ENCODE data around the gene TMEM250. TPM values are rescaled to one million over a fixed set of nuclear protein-coding genes. Genes with fewer than 3 reads are reported as not detected.
"Not testable (repeated sequence)": the region's sequence is repeated elsewhere in the genome, so short reads cannot be mapped to it uniquely, and the experiment has no call there.

The TMEM250 gene
- total RNA-seq, 2 donors from 2014 or later = 13.3 to 26.2 TPM

DNA sequence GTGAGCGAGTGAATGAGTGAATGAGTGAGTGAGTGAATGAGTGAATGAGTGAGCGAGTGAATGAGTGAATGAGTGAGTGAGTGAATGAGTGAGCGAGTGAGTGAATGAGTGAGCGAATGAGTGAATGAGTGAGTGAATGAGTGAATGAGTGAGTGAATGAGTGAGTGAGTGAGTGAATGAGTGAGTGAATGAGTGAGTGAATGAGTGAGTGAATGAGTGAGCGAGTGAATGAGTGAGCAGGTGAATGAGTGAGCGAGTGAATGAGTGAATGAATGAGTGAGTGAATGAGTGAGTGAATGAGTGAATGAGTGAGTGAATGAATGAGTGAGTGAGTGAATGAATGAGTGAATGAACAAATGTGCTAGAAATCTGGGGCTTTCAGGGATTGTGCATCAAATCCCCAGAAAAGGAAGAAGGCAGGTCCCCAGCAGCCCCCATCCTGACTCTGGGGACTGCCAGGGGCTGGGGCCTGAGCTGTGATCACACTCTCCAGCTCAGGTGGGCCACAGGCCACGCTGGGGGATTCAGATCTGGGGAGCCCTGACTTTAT, 32.1 kb upstream of the TMEM250 start:
- not testable (repeated sequence) for H3K36me3 Mint-ChIP-seq; DNase-seq (ENCODE audit: low spot score in 2 of 2); ATAC-seq; H3K9me3 Mint-ChIP-seq; H3K27ac Mint-ChIP-seq

DNA sequence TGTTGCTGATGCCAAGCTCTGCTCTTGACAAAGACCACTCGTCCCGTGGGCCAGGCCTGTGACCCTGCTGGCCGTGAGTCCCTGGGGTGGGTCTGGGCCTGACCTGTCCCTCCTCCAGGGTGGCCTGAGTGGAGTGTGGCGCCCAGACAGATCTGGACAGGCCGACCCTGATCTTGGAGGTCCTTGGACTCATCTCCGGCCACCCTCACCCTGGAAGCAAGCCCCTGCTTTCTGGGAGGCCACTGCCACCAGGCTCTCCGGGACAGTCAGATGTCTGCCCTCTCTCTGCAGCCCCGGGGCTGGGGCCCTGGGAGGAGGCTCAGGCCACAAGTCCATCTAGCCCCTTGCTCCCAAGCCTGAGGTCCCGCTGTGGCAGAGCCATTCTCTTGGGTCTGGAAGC, 31.2 kb upstream of the TMEM250 start:
- ATAC-seq (no peak), DNase-seq (ENCODE audit: low spot score in 2 of 2) (no peak)
- Mint-ChIP-seq H3K9me3 (no peaks in the 10 kb centered on the region), H3K36me3 (no peaks in the 10 kb centered on the region), H3K27ac (no peak overlapping the region)

DNA sequence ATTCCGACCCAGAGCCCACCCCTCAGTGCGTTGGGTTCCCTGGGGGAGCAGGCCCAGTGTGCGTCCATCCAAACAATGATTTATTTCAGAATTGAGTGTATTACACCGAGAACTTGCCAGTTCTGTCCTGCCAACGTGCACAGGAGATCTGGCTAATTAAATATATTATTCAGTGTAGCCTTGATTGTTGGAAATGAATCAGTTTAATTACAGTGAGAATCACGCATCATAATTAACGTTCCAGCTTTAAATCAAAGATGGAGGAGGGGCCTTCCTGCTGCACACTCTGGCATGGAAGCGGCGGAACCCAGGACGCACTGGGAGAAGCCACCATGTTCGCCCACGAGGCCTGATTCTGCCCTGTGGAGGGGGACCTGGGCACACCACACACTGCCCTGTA, 30.7 kb upstream of the TMEM250 start:
- H3K27ac Mint-ChIP-seq = no peak overlapping the region
- H3K36me3 Mint-ChIP-seq = no peaks in the 10 kb centered on the region
- no peaks in the 10 kb centered on the region for H3K9me3 Mint-ChIP-seq
- no peak for DNase-seq (ENCODE audit: low spot score in 2 of 2)
- ATAC-seq = no peak

DNA sequence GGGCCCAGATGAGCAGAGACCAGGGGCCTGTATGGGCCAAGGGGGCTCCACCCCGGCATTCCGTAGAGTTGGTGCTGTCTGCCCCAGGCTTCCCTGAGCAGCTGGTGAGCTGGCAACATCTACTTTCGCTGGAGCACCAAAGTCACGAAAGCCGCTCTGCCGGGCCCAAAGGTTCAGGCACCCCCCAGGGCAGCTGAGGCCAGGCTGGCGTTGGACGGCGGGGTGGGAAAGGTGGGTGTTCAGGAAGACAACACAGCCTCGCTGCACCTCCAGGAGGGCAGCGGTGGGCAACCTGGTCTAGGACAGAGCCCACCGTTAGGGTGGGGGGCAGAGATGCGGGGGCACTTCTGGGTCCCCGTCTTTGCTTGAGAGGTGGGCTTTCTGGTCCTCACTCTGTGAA, 30.1 kb upstream of the TMEM250 start:
- no peaks in the 10 kb centered on the region for H3K36me3 Mint-ChIP-seq
- ATAC-seq (no peak), DNase-seq (ENCODE audit: low spot score in 2 of 2) (no peak)
- no peaks in the 10 kb centered on the region for H3K9me3 Mint-ChIP-seq
- H3K27ac Mint-ChIP-seq = no peak overlapping the region

DNA sequence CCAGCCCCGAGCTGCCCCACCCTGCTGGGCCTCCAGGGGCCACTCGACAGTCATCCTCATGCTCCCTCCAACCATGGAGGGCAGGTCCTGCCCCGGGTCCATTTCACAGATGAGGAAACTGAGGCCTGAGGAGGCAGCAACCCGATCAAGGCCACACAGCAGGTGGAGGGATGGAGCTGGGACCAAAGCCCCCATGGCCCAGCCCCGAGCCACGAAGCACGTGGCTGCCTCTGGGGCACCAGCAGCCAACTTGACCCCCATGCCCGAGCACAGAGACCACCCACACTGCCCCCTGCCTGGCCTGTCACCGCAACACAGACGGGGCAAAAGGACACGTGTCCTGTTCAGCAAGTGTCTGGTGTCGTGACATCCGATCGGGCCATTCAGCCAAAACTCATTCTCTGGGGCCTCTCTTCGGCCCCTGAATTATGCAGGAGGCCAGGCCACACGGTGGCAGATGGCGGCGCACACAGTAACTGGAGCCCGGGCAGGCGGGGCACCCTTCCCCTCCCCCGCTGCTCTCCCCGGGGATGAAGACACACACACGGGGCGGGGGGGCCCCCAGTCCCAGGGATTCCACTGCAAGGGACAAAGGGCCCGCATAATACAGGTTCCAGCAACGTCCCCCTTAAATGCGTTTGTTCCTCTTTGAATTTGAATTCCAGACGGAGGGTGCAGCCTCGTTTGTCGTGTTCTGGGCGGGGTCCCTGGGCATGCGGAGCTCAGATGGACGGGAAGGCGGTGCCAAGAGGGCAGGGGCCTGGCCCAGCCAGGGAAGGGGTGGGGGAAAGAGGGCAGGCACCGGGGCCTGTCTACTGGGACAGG, 29.4 kb upstream of the TMEM250 start:
- ATAC-seq (no peak), DNase-seq (ENCODE audit: low spot score in 2 of 2) (no peak)
- Mint-ChIP-seq H3K36me3 (no peaks in the 10 kb centered on the region), H3K9me3 (no peaks in the 10 kb centered on the region), H3K27ac (no peak overlapping the region)

DNA sequence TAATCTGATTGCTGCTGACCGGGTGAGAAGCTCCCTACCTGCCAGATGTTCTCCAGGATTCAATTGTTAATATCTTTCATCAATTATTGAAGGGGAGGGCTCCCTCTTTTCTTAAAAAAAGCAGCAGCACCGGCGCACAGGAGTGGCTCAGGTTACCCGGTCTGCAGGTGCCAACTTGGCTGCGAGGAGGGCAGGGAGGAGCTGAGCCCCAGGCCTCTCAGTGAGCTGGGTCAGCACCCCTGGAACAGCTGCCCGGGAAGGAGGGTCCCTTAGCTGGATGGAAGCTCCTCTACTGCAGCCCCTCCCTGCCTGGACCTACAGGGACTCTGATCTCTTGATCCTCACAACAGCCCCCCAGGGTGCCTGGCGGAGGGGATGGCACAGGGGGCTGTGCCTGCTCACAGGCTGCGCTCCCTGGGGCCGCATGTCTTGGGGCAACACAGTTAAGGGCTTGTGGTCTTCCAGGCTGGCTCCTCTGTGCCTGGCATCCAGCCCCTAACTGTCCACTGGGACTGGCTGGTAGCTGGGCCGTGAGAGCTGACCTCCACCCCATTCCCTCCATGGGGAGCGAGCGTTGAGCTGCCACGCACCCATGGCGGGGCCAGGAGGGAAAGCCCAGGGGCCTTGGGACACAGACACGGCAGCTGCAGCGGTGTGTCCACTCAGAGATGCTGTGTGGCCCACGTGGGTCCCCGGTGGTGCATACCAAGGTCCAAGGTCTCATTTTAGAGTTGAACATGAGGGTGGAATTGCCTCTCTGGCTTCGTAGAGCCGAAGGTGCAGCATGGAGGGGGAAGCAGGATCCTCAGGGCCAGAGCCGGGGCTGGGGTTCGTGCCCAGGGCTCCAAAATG, 28.6 kb upstream of the TMEM250 start:
- Mint-ChIP-seq H3K27ac (no peak overlapping the region), H3K9me3 (no peaks in the 10 kb centered on the region), H3K36me3 (no peaks in the 10 kb centered on the region)
- no peak for ATAC-seq
- DNase-seq (ENCODE audit: low spot score in 2 of 2) = no peak

DNA sequence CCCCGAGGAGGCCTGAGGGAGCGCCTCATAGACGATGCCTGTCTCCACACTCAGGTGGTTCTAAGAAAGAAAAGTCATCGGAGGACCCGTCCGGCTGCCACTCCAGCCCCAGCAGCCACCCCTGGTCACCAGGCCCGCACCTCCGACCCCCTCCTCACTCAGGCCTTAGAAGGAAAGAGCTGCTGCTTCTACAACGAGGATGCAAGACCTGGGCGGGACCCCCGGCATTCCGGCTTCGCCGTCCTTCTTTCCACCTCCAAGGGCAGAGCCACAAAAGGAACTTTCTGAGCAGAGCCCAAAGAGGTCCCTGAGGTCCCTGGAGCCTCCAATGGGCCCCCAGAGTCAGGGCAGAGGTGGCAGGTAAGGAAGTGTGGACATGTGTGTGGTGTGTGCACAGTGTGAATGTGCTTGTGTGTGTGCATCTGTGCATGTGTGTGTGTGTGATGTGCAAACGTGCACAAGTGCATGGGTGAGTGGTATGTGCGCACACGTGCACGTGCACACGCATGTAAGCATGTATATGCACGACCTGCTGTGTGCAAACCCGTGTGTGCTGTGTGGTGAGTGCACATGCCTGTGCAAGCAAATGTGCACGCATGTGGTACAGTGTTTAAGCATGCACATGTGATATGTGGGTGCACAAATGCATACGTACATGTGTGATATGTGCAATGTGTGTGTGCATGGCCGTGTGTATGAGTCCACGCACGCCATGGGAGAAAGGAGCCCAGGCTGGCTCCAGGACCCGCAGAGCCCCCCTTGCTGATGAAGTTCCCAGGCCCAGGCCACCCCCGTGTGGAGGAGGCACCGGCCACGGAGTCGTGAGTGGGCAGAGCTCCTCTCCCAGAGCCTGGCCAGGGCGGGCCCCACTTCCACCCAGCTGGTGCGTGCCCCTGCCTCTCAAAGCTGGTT, 27.7 kb upstream of the TMEM250 start:
- ATAC-seq (no peak), DNase-seq (ENCODE audit: low spot score in 2 of 2) (no peak)
- H3K36me3 Mint-ChIP-seq = no peaks in the 10 kb centered on the region
- no peak overlapping the region for H3K27ac Mint-ChIP-seq
- H3K9me3 Mint-ChIP-seq = no peaks in the 10 kb centered on the region

DNA sequence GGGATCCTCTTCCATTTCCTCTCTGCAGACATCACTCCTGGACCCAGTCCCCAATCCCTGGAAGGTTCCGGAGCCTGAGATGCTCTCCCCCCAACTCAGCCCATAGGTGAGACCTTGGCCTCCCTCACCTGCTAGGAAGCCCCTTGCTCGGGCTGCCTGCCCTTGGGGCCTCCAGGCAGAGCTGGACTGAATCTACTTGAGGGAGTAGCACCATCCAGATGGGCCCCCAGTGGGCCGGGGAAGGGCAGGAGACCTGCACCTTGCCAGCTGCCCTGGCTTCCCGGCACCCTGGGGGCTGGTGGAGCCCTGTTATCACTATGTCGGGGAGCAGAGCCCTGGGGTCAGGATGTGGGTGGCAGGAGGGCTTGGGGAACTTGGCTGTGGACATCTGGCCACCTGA, 26.9 kb upstream of the TMEM250 start:
- no peaks in the 10 kb centered on the region for H3K9me3 Mint-ChIP-seq
- H3K36me3 Mint-ChIP-seq = no peaks in the 10 kb centered on the region
- no peak overlapping the region for H3K27ac Mint-ChIP-seq
- no peak for ATAC-seq
- no peak for DNase-seq (ENCODE audit: low spot score in 2 of 2)

DNA sequence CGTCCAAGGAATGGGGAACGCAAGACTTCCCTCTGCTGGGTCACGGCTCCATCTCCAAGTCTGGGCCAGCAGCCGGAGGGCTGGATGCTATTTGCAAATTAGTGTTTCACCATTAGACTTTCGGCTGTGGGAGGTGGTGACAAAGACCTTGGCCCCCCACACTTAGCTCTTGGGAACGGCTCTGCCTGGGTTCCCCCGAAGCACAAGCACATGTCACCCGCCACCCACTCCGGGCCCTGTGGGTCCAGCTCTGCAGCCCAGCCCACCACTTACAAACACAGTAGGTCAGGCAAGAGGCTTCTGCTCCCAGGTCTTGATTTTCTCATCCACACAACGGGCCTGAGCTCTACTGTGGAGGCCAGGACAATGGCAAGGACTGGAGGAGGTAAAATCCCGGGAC, 25.8 kb upstream of the TMEM250 start:
- DNase-seq (ENCODE audit: low spot score in 2 of 2) (no peak), ATAC-seq (no peak)
- Mint-ChIP-seq H3K27ac (no peak overlapping the region), H3K9me3 (no peaks in the 10 kb centered on the region), H3K36me3 (no peaks in the 10 kb centered on the region)

DNA sequence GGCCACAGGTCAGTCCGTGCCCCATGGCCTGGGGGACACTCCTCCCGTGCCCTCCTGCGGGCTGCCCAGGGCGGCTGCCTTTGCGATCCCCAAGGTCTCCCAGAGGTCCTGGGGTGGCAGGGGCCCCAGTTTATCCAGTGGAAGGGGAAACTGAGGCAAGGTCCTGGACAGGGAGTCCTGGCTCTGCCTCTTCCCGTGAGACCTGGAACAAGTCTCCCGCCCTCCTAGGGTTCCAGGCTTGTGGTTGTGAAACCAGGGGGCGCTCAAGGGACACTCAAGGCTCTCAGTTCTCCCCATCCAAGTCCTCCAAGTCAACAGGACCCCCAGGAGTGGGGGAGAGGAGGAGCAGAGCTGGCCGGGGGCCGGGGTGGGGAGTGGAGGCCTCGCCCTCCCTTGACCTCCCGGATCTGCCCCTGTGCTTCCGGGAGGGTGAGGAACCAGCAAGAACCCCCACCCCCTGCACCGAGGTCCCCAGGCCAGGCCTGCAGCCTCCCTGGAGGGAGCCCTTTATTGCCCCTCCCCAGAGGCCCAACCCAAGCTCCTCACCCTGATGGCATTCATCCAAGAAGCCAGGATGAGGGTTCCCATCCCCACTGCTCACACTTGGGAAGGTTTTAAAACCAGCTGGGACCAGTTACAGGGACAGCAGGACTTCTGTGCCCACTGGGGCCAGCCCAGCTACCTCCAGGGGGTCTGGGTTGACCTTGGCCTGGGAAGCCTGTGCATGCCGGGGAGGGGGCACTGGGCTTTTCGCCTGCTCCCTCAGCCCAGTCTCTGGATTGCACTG, 24.7 kb upstream of the TMEM250 start:
- DNase-seq (ENCODE audit: low spot score in 2 of 2) (no peak), ATAC-seq (no peak)
- Mint-ChIP-seq H3K9me3 (no peaks in the 10 kb centered on the region), H3K27ac (no peak overlapping the region), H3K36me3 (no peaks in the 10 kb centered on the region)

DNA sequence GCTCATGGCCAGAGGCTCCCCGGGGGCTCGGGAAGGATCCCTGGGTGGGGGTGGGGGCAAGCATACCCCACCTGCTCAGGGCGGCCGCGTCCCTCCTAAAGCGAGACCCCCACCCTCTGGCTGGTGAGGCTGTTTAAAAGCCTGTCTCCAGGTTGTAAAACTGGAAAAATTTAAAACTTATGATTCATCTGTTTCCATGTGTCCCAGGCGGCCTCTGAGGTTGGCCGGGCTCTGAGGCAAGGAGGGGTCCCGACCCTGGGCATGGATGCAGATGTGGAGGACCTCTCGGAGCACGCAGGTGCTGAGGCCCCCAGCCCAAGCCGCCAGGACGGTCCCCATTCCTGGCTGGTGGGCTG, 24.2 kb upstream of the TMEM250 start:
- Mint-ChIP-seq H3K9me3 (no peaks in the 10 kb centered on the region), H3K27ac (no peak overlapping the region), H3K36me3 (no peaks in the 10 kb centered on the region)
- ATAC-seq (no peak), DNase-seq (ENCODE audit: low spot score in 2 of 2) (no peak)

DNA sequence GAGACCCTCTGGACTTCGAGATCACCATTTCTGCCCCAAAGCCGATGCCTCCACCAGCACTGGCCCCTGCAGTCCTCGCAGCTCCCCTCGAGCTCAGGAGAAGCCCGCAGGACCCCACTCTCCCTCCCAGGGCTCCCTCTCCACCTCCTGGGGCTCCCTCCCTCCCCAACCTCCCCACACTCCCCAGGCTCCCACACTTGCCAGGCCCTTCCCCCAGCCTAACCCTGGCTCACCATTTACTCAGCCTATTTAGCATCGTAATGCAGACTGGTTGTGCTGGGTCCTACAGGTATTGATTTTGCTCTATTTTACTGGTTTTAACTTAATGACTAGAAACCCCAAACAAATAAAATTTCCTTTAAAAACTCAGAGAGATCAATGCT, 23.7 kb upstream of the TMEM250 start:
- DNase-seq (ENCODE audit: low spot score in 2 of 2) (no peak), ATAC-seq (no peak)
- Mint-ChIP-seq H3K27ac (no peak overlapping the region), H3K9me3 (no peaks in the 10 kb centered on the region), H3K36me3 (no peaks in the 10 kb centered on the region)

DNA sequence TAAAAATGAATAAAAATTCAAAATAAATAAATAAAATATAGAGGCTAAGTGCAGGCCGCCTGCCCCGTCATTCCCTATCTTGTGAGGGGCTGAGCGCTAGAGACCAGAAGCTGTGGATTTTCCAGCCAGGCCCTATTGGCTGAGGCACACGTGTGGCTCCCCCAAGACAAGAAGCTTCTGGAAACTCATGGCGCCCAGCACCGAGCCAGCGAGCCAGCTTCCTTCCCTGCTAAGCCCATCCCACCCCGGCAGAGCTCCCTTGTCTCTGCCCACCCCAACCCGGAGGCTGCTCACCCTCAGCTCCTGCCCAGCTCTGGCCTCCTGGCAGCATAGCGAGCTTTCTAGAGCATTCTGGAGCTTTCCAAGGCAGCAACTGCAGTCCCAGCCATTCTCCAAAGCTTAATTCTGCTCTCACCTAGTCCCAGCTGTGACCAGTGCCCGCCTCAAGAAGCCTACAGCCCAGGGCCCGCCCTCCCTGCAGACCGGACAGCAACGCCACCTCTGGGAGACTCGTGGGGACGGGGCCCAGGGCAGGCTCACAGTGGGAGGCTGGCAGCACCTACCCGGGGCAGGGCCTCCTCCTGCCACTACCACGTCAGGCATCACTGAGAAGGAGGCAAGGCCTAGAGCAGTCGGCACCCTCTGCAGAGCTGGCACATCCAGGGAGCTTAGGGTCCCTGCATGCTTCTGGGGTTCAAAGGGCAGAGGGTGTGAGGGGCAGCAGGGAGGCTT, 23.2 kb upstream of the TMEM250 start:
- H3K9me3 Mint-ChIP-seq = no peaks in the 10 kb centered on the region
- ATAC-seq (no peak), DNase-seq (ENCODE audit: low spot score in 2 of 2) (no peak)
- H3K36me3 Mint-ChIP-seq = no peaks in the 10 kb centered on the region
- H3K27ac Mint-ChIP-seq = no peak overlapping the region

DNA sequence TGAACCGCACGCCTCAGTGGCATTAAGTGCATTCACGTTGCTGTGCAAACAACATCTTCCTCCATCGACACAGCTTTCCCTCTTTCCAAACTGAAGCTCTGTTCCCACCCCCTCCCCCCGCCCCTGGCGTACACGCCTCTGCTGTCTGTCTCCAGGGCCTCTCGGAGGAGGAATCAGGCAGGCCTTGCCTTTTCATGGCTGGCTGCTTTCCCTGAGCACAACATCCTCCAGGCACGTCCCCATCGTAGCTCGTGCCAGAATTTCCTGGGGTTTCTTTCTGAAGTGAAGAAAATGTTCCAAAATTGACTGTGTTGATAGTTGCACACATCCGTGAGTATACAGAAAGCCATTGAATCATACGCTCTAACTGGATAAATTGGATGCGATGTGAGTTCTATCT, 22.3 kb upstream of the TMEM250 start:
- peak overlapping the region in 1 of 2 donors; percentile 65 for H3K27ac Mint-ChIP-seq
- H3K9me3 Mint-ChIP-seq = no peaks in the 10 kb centered on the region
- DNase-seq (ENCODE audit: low spot score in 2 of 2) (no peak), ATAC-seq (no peak)
- no peaks in the 10 kb centered on the region for H3K36me3 Mint-ChIP-seq

DNA sequence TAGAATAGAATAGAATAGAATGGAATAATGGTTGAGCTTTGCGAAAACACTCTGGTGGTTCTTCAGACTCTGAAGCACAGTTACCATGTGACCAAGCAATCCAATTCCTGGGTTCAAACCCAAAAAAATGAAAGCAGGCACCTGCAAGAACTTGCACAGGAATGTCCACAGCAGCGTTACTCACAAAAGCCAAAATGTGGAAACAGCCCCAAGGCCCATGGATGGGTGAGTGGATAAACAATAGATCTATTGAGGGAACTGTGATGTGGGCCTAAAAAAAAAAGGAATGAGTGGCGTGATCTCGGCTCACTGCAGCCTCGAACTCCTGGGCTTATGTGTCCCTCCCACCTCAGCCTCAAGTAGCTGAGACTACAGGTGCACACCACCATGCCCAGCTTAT, 21.4 kb upstream of the TMEM250 start:
- DNase-seq (ENCODE audit: low spot score in 2 of 2) (no peak), ATAC-seq (no peak)
- no peaks in the 10 kb centered on the region for H3K36me3 Mint-ChIP-seq
- no peak overlapping the region for H3K27ac Mint-ChIP-seq
- no peaks in the 10 kb centered on the region for H3K9me3 Mint-ChIP-seq
